ENCODE measurements around the gene KCND1.
A peak's percentile ranks its signal among the peaks of the same experiment; 100 is the strongest.

Gene KCND1

DNA sequence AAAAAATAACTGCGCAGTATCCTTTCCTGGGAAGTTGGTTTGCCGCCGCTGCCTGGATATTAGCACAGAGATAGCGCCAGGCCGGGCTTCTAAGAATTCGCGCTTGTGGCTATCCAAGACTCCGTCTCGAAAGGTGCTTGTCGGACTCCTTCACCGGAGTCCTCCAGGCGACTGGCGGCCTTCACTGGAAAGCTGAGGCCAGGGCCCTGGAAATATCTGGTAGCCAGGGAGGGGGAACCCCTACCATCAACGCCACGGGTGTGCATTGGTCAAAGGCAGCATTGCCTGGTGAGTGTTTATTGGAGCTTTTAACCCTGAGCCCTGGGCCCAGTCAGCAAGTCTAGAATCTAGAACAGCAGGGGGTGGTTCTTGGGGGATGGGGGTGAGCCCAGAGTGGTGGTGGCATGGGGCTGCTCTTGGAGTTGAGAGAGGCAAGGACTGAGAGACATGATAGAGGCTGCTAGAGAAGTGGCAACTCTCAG lies 52.2 kb downstream of the KCND1 start:
- DNase-seq: peak in 2 of 42 donors; percentile 20 to 26
- intact Hi-C loops (cut with DNase I): no loop called here

DNA sequence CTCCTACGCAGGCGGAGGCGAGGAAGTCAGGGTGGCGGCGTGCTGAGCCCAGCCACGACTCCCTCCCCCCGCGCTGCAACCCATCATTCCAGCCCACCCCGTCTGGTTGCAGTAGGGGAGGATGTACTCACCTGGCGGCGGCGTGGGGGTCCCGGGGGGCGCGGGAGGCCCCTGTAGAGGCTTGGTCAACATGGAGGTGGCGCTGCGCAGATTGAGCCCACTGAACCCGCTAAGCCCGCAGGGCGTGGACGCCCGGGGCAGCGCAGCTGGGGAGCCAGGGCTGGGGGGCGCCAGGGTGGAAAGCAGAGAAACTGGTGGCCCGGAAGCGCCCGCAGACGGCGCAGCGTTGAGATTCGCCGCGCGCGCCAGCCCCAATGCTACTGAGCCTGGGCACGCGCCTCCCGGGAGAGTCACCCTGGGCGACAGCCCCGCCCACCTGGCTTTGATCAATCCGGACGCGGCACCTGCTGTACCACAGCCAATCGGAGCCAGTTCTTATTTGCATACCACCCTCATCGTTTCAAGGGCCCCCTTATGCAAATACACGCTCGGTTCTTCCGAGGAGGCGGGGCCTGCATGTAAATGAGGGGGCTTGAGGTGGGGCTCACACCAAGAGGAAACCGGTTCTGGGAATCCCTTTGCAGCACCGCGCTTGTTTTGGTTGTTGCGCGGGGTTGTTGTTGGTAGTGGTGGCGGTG lies 52.9 kb downstream of the KCND1 start, which contains the start of gene PIM2:
Gene PIM2, minus strand, starts transcription at position 382 of the 698 bp plus-strand sequence. Its CDS starts 190 bp downstream, at position 192.
- peak; percentile 66 to 93 (median 85) for DNase-seq
- intact Hi-C loops (cut with DNase I): no loop called here

DNA sequence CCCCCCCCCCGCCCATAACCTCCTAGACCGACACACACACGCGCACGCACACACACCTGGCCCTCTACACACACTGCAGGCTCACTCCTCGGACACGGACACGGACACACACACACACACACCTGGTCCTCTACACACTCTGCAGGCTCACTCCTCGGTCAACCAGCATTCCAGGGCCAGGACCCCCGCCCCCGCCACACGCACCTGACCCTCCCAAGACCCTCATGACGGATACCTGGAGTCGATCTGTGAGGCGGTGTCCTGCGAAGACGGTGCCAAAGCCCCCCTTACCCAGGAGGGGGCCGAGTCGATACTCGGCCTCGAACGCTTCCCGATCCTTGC lies 53.4 kb downstream of the KCND1 start:
- intact Hi-C loops (cut with DNase I): no loop called here
- no peak for DNase-seq

- DNase-seq: peak; percentile 67 to 93 (median 84)
- intact Hi-C loops (cut with DNase I): no loop called here
Observed at GRCh38 chrX:48917139-48918001, 54.3 kb downstream of the KCND1 start.

- DNase-seq: no peak
- intact Hi-C loops (cut with DNase I): no loop called here
Observed at GRCh38 chrX:48914593-48915493, 56.8 kb downstream of the KCND1 start.

GRCh38 chrX:48913605-48914366 lies 57.9 kb downstream of the KCND1 start:
- intact Hi-C loops (cut with DNase I): no loop called here
- no peak for DNase-seq

- intact Hi-C loops (cut with DNase I): no loop called here
- peak; percentile 70 to 93 (median 88) for DNase-seq
Observed at GRCh38 chrX:48911412-48912182, 60.0 kb downstream of the KCND1 start, which contains the start of gene SLC35A2. TSS of gene SLC35A2 (minus strand) at chrX:48911646. CDS start at chrX:48911636, 10 bp downstream.
